HUDEP-2 (cell line): Measurements from ENCODE around the gene GIN1.
"Not testable (repeated sequence)": the region's sequence is repeated elsewhere in the genome, so short reads cannot be mapped to it uniquely, and the experiment has no call there.

ENCODE experiments used
- DNase-seq, 76 experiments: peaks; one replicate each; lab custom pipeline; 2025; ENCODE audit not compliant: unreplicated experiment in 76 of 76; lab: John Stamatoyannopoulos, UW

GIN1 gene

GRCh38 chr5:103111468-103111867 lies 8.5 kb downstream of the GIN1 start:
- DNase-seq, result no peak

- DNase-seq, result no peak
These were observed 9.5 kb downstream of the GIN1 start for GRCh38 chr5:103110403-103110802.

GRCh38 chr5:103109277-103109676 lies 10.7 kb downstream of the GIN1 start:
- no peak for DNase-seq

- DNase-seq, result no peak
These were observed 11.9 kb downstream of the GIN1 start for GRCh38 chr5:103108086-103108485.

GRCh38 chr5:103102234-103102633 lies 17.7 kb downstream of the GIN1 start:
- DNase-seq, result no peak

- peak in 47 of 76 experiments; percentile 1 to 81 (median 47) for DNase-seq
These were observed 18.7 kb downstream of the GIN1 start for GRCh38 chr5:103101079-103101750.

- no peak for DNase-seq
These were observed 20.9 kb downstream of the GIN1 start for GRCh38 chr5:103098993-103099392.

- peak in 27 of 76 experiments; percentile 7 to 77 (median 32) for DNase-seq
These were observed 25.2 kb downstream of the GIN1 start for GRCh38 chr5:103094737-103095136.

- no peak for DNase-seq
These were observed 26.2 kb downstream of the GIN1 start for GRCh38 chr5:103093727-103094126.

GRCh38 chr5:103092676-103093075 lies 27.3 kb downstream of the GIN1 start:
- no peak for DNase-seq

GRCh38 chr5:103090791-103091190 lies 29.1 kb downstream of the GIN1 start:
- no peak for DNase-seq

GRCh38 chr5:103089272-103089671 lies 30.7 kb downstream of the GIN1 start:
- DNase-seq, result no peak

- DNase-seq, result no peak
These were observed 33.4 kb downstream of the GIN1 start for GRCh38 chr5:103086547-103086946.

- no peak for DNase-seq
These were observed 40.1 kb downstream of the GIN1 start for GRCh38 chr5:103079796-103080195.

GRCh38 chr5:103075442-103075841 lies 44.5 kb downstream of the GIN1 start:
- DNase-seq, result no peak

GRCh38 chr5:103073500-103073899 lies 46.4 kb downstream of the GIN1 start:
- not testable (repeated sequence) for DNase-seq

GRCh38 chr5:103066326-103066725 lies 53.6 kb downstream of the GIN1 start:
- DNase-seq, result no peak

GRCh38 chr5:103060424-103060954 lies 59.4 kb downstream of the GIN1 start:
- DNase-seq, result no peak

GRCh38 chr5:103059525-103059924 lies 60.4 kb downstream of the GIN1 start:
- no peak for DNase-seq

GRCh38 chr5:103057208-103058130 lies 62.5 kb downstream of the GIN1 start:
- DNase-seq, result peak in 32 of 76 experiments; percentile 0 to 76 (median 28)

- DNase-seq, result not testable (repeated sequence)
These were observed 73.2 kb downstream of the GIN1 start for GRCh38 chr5:103046706-103047105.
